ENCODE measurements around the gene BAAT. TPM values are rescaled to one million over a fixed set of nuclear protein-coding genes. Genes with fewer than 3 reads are reported as not detected.

The BAAT gene
- polyA plus RNA-seq, 1 experiment, result not detected

DNA sequence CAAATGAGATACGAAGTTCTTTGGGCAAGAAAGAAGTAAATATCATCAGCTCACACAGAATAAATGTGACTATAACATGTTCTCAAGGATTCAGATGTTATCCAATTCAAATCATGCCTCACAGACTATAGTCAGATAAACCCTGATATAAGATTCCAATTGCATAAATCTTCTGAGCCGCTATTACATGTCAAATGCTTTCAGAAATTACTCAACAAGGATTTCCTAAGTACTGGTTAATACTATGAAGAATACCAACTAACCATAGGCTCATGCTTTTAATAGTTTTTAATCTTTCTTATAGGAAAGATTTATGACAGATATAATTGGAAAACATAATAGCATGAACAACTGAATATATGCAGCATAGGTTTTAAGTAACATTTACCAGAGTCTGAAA is 73.6 kb downstream of the BAAT start:
- POLR2A ChIA-PET, result no interaction called here
- no peak overlapping the region for H3K4me3 ChIP-seq (ENCODE audit: low read depth, low read length)
- TF ChIP-seq, protein P1, sequence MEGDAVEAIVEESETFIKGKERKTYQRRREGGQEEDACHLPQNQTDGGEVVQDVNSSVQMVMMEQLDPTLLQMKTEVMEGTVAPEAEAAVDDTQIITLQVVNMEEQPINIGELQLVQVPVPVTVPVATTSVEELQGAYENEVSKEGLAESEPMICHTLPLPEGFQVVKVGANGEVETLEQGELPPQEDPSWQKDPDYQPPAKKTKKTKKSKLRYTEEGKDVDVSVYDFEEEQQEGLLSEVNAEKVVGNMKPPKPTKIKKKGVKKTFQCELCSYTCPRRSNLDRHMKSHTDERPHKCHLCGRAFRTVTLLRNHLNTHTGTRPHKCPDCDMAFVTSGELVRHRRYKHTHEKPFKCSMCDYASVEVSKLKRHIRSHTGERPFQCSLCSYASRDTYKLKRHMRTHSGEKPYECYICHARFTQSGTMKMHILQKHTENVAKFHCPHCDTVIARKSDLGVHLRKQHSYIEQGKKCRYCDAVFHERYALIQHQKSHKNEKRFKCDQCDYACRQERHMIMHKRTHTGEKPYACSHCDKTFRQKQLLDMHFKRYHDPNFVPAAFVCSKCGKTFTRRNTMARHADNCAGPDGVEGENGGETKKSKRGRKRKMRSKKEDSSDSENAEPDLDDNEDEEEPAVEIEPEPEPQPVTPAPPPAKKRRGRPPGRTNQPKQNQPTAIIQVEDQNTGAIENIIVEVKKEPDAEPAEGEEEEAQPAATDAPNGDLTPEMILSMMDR (IDR thresholded peaks at IDR 0.05; ENCODE audit: insufficient read depth, low read depth, low read length), result no peak
- H3K27me3 ChIP-seq (ENCODE audit: control insufficient read depth, insufficient read depth, low read length), result no peaks in the 10 kb centered on the region
- CTCF ChIA-PET, result interaction anchor here (0.6 to 5.8 kb wide), 23 partner anchors 10 to 710 kb away, joined by 3 to 107 read pairs (median 4); no protein-coding TSS in a partner anchor
- DNase-seq (ENCODE audit: low read depth), result no peak
- no peaks in the 10 kb centered on the region for H3K36me3 ChIP-seq (ENCODE audit: control insufficient read depth, insufficient read depth, low read length)

Small RNAs within 50 kb of the gene (small RNA-seq; reads per million reads assigned to genes)
- not detected for gene RF00322 (ENCODE audit: insufficient read length, low read depth, low replicate concordance)

Other genes starting within 250 kb of the BAAT start
- gene MRPL50, start 13.6 kb upstream of the BAAT start, polyA plus RNA-seq (2011; rRNA removed), result 3.9 and 12.3 TPM in 2 replicates
- gene ZNF189, start 13.8 kb upstream of the BAAT start, polyA plus RNA-seq (2011; rRNA removed), result 3.1 and 7.5 TPM in 2 replicates
- not detected in 2 replicates for gene ALDOB, start 50.8 kb upstream of the BAAT start, polyA plus RNA-seq (2011; rRNA removed)
- gene RNF20, start 148.8 kb upstream of the BAAT start, polyA plus RNA-seq (2011; rRNA removed), result 18.0 and 30.4 TPM in 2 replicates
- gene PPP3R2, start 210.0 kb upstream of the BAAT start, polyA plus RNA-seq (2011; rRNA removed), result not detected in 2 replicates